Heart left ventricle (tissue), 16 donors: ENCODE data around the gene OR1D2. TPM values are rescaled to one million over a fixed set of nuclear protein-coding genes. Genes with fewer than 3 reads are reported as not detected.

Experiments
- ATAC-seq, 4 donors: fragments of 200-7000 bp; cut with Tn5 transposase; one replicate each; pipeline ENCODE4 v1.9.1; 2020 to 2022; ENCODE audit warnings: moderate library complexity in 4 of 4, mild to moderate bottlenecking in 3 of 4, moderate number of reproducible peaks in 1 of 4
- DNase-seq, 5 donors: peaks; one replicate each; pipeline ENCODE4 v3.0.0-alpha.2; 2020
- H3K27ac ChIP-seq, 12 donors: fragments of 200-600 bp; sonication (generic) in 4 of 12; one replicate each; pipeline versions ENCODE4 v1.5.0 to v1.8.0; 2016 to 2022; ENCODE audit warnings: mild to moderate bottlenecking in 2 of 12
- H3K27me3 ChIP-seq, 9 donors: fragments of 200-600 bp; sonication (generic) in 2 of 9; one replicate each; pipeline versions ENCODE4 v1.5.1 to v1.8.0; 2016 to 2022; ENCODE audit warnings: mild to moderate bottlenecking in 3 of 9
- H3K36me3 ChIP-seq, 9 donors: fragments of 200-600 bp; sonication (generic) in 2 of 9; one replicate each; pipeline versions ENCODE4 v1.5.0 to v1.8.0; 2018 to 2022; ENCODE audit warnings: mild to moderate bottlenecking in 2 of 9
- H3K4me1 ChIP-seq, 12 donors: fragments of 200-600 bp; sonication (generic) in 4 of 12; one replicate each; pipeline versions ENCODE4 v1.5.0 to v1.8.0; 2016 to 2022; ENCODE audit warnings: mild to moderate bottlenecking in 3 of 12
- H3K4me3 ChIP-seq, 12 donors: fragments of 200-600 bp; sonication (generic) in 4 of 12; one replicate each; pipeline versions ENCODE4 v1.5.0 to v1.8.0; 2017 to 2022; ENCODE audit warnings: mild to moderate bottlenecking in 9 of 12, moderate library complexity in 4 of 12
- H3K9me3 ChIP-seq, 12 donors: fragments of 200-600 bp; sonication (generic) in 4 of 12; one replicate each; pipeline versions ENCODE4 v1.5.0 to v1.8.0; 2016 to 2022; ENCODE audit warnings: mild to moderate bottlenecking in 1 of 12
- POLR2A ChIP-seq, 2 donors: fragments of 450-650 bp; IDR thresholded peaks; one replicate each; pipeline ENCODE4 v1.6.1; 2017; ENCODE audit warnings: antibody characterized with exemption in 2 of 2, mild to moderate bottlenecking in 2 of 2, moderate library complexity in 2 of 2
- WGBS, 4 donors: extraction: QIAGEN DNeasy Blood & Tissue Kit in 2 of 4; methylation state at CpG; one replicate each; pipeline versions ENCODE4 v1.1.5 to v1.1.7; 2013 to 2018; 5-methylcytosine and 5-hydroxymethylcytosine counted together
- intact Hi-C, 10 donors: fragments of 100-400 bp; cut with DNase I; formaldehyde crosslinking; loops; one replicate each; pipeline versions ENCODE4 v1.11.1 to v1.14.2; 2022
- polyA plus RNA-seq, 2 donors: library from polyadenylated mRNA; stranded (reverse); fragments of 200-250 nt; gene quantifications; one replicate each; pipeline ENCODE4 v1.2.3, GENCODE V29; 2013
- total RNA-seq, 9 donors: library from RNA; depleted of rRNA in 2 of 9; stranded (reverse); fragments of >200 nt in 2 of 9; fragmentation: NEBNext Ultra II Directional in 3 of 9; extraction: Animal tissue kit (Norgen Biotek cat#: 25700) in 3 of 9; gene quantifications; one replicate each; pipeline versions ENCODE4 v1.1.0 to v1.2.4, GENCODE V29; 2016 to 2023
- TF ChIP-seq, protein P1 (sequence below), 12 donors: fragments of 200-600 bp; sonication (generic) in 4 of 12; IDR thresholded peaks; one replicate each; pipeline versions ENCODE4 v1.5.0 to v1.8.0; 2018 to 2022; ENCODE audit warnings: antibody characterized with exemption in 12 of 12, mild to moderate bottlenecking in 5 of 12
- donor health status: ischemic (EF 13 %, LVEDD 7.1; RV severe dilation, severe dysfunction).
- donor health status: healthy with polysubstance abuse.
- donor health status: DM: no; HTN: yes; CAD: no.
- donor health status: DM: no; HTN: no; CAD: no.
- donor health status: ischemic (EF 25% LVEDD 6.9; RV normal size, moderate dysfunction).
- donor health status: ischemic (EF 25% LVEDD 5.7; RV mildly dilated, moderate dysfunction).
- donor health status: healthy.
- donor health status: DM: yes; HTN: yes; CAD: no.
- donor health status: ischemic (EF 35%, LVEDD 5.7; RV mildly dilated, moderate dysfunction).
- donor health status: nonischemic (EF 11% LVEDD 7.7; RV severe dilation, severe dysfunction).
- donor health status: DM: yes; HTN: yes; CAD: no.
- donor health status: PGD.
- donor health status: ischemic (EF 29% LVEDD 5.4; RV normal size, mild dysfunction).
- donor health status: nonischemic (EF 23%, LVEDD 6.1; RV moderate dilation, normal function).

Gene OR1D2
- total and polyA plus RNA-seq, 11 donors = not detected

DNA sequence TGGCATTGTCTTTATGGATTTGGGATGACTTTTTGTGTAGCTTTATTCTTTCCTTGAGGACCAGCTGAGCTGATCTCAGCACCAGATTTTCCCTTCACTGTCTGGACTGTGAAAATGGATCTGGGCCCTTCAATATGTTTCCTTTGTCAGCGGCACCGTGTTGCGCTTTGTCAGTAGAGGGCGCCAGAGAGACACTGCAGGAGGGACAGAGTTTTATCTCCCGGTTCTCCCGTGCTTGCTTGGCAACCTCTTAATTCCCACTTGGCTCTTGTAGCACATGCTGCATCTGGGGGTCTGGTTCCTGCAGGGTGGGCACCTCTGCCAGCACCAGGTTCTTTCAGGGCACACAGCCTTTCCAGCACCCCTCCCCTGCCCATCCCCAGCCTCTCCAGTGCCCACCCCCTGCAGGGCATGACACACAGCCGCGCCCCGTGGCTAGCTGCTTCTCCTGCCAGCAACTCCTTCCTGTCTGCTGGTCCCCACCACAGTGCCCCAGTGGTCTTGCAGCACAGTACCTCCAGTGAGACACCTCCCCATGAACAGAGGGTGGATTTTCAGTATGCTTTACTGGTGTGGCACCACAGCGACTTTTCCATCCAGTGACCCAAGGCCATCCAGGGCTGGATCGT is 60.4 kb downstream of the OR1D2 start:
- Histone ChIP-seq H3K27ac (no peak overlapping the region), H3K4me3 (no peak overlapping the region), H3K36me3 (no peaks in the 10 kb centered on the region), H3K27me3 (peaks cover 0 to 3% (median 0%) of the 10 kb centered on the region in 9 donors), H3K4me1 (peaks cover 0 to 6% (median 1%) of the 10 kb centered on the region in 12 donors), H3K9me3 (peaks cover 0 to 17% (median 3%) of the 10 kb centered on the region in 12 donors)
- intact Hi-C loops = loop anchor here in 3 of 10 donors (10.0 kb wide), 3 partner anchors 601 to 621 kb away; partner anchors contain the start of genes EMC6 (in 1 of the 3) and TAX1BP3 (in 1 of the 3)
- TF ChIP-seq, protein P1, sequence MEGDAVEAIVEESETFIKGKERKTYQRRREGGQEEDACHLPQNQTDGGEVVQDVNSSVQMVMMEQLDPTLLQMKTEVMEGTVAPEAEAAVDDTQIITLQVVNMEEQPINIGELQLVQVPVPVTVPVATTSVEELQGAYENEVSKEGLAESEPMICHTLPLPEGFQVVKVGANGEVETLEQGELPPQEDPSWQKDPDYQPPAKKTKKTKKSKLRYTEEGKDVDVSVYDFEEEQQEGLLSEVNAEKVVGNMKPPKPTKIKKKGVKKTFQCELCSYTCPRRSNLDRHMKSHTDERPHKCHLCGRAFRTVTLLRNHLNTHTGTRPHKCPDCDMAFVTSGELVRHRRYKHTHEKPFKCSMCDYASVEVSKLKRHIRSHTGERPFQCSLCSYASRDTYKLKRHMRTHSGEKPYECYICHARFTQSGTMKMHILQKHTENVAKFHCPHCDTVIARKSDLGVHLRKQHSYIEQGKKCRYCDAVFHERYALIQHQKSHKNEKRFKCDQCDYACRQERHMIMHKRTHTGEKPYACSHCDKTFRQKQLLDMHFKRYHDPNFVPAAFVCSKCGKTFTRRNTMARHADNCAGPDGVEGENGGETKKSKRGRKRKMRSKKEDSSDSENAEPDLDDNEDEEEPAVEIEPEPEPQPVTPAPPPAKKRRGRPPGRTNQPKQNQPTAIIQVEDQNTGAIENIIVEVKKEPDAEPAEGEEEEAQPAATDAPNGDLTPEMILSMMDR (IDR thresholded peaks at IDR 0.05) = peak in 2 of 12 donors; percentile 17 to 21
- no peak for TF ChIP-seq POLR2A (IDR thresholded peaks at IDR 0.05)
- WGBS, 4 donors = 59 to 64% (median 62%) methylated on average over 11 of the region's 11 CpGs
- ATAC-seq = no peak
- no peak for DNase-seq

DNA sequence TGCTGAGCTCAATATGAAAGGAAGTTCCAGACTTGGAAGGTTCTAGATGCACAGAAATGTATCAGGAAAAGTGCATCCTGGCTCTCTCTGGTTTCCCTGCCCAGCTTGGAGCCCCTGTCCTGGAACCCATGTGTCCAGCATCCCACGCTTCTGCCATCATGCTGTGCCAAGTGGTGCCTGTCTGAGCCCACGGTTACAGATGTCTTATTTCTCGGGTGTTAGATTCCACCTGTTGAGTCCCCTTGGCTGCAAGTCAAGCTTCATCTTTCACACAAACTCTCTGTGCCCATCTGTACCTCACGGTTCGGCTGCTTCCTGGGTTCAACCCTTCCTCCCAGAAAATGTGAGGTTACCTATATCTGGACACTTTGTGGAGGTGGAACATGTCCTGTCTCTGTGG is 63.3 kb downstream of the OR1D2 start:
- TF ChIP-seq, protein P1 (IDR thresholded peaks at IDR 0.05) = no peak
- no peak for TF ChIP-seq POLR2A (IDR thresholded peaks at IDR 0.05)
- H3K27me3 ChIP-seq = peaks cover 0 to 3% (median 0%) of the 10 kb centered on the region in 9 donors
- 52 to 69% (median 65%) methylated on average over 5 of the region's 5 CpGs for WGBS, 4 donors
- intact Hi-C loops = loop anchor here in 3 of 10 donors (10.0 kb wide), 3 partner anchors 604 to 624 kb away; partner anchors contain the start of genes EMC6 (in 1 of the 3) and TAX1BP3 (in 1 of the 3)
- H3K4me3 ChIP-seq = no peak overlapping the region
- H3K36me3 ChIP-seq = no peaks in the 10 kb centered on the region
- DNase-seq (no peak), ATAC-seq (no peak)
- H3K27ac ChIP-seq = no peak overlapping the region
- H3K9me3 ChIP-seq = peaks cover 0 to 17% (median 3%) of the 10 kb centered on the region in 12 donors
- H3K4me1 ChIP-seq = no peaks in the 10 kb centered on the region

DNA sequence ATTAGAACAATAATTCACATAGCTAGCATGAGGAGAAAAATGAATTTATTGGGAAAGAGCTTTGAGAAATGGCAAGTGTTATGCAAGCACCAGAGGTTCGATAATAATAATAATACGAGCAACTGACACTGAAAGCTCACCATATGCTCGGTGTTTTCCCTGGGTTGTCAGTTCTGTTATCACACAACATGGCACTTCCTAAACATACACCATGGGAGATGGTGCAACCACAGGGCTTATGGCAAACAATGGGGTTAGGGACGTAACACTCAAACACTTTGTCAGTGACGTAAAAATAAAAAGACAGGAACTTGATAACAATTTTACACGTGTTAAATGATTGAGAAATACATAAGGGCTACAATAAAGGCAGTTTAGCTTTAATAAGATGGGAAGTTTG is 64.5 kb downstream of the OR1D2 start:
- peaks cover 0 to 3% (median 0%) of the 10 kb centered on the region in 9 donors for H3K27me3 ChIP-seq
- no peak overlapping the region for H3K4me3 ChIP-seq
- peaks cover 0 to 17% (median 3%) of the 10 kb centered on the region in 12 donors for H3K9me3 ChIP-seq
- no peaks in the 10 kb centered on the region for H3K36me3 ChIP-seq
- H3K27ac ChIP-seq = no peak overlapping the region
- no peak for ATAC-seq
- no peak for DNase-seq
- no peak for TF ChIP-seq POLR2A (IDR thresholded peaks at IDR 0.05)
- TF ChIP-seq, protein P1 (IDR thresholded peaks at IDR 0.05) = no peak
- intact Hi-C loops = loop anchor here in 3 of 10 donors (10.0 kb wide), 3 partner anchors 605 to 625 kb away; partner anchors contain the start of genes EMC6 (in 1 of the 3) and TAX1BP3 (in 1 of the 3)
- H3K4me1 ChIP-seq = no peaks in the 10 kb centered on the region
- 39 to 61% (median 47%) methylated on average over 6 of the region's 6 CpGs for WGBS, 4 donors

DNA sequence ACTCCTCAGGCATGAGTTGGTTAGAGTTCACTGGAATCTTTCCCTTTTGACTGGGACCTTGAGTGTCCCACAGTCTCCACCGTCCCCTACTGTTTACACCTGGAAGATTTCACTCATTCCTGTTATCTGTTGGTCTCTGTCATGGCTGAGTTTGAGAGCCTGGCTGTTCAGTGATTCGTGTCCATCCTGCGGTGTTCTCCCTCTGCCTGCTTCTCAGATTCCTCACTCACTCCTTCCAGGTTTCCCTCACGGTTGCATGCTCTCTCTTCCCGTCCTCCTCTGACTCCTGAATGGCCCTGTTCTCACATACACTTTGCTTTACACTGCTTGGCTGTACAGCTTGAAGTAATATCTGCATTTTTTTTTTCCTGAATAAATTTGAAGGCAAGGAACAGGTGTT is 65.3 kb downstream of the OR1D2 start:
- H3K4me1 ChIP-seq = no peaks in the 10 kb centered on the region
- intact Hi-C loops = no loop called here
- H3K9me3 ChIP-seq = peaks cover 0 to 9% (median under 1%) of the 10 kb centered on the region in 12 donors
- 41 to 51% (median 47%) methylated on average over 5 of the region's 5 CpGs for WGBS, 4 donors
- H3K4me3 ChIP-seq = no peak overlapping the region
- no peaks in the 10 kb centered on the region for H3K36me3 ChIP-seq
- DNase-seq = no peak
- peaks cover 0 to 3% (median 0%) of the 10 kb centered on the region in 9 donors for H3K27me3 ChIP-seq
- H3K27ac ChIP-seq = no peak overlapping the region
- ATAC-seq = no peak
- no peak for TF ChIP-seq POLR2A (IDR thresholded peaks at IDR 0.05)
- TF ChIP-seq, protein P1 (IDR thresholded peaks at IDR 0.05) = no peak
